ENCODE data around the gene AP1B1.
"Not testable (repeated sequence)": the region's sequence is repeated elsewhere in the genome, so short reads cannot be mapped to it uniquely, and the experiment has no call there.

Gene AP1B1

GRCh38 chr22:29391546-29391945, 3.2 kb upstream of the AP1B1 start:
- Histone ChIP-seq H3K4me3 (no peak overlapping the region), H3K27ac (no peak overlapping the region)

- H3K4me3 ChIP-seq = no peak overlapping the region
- no peak overlapping the region for H3K27ac ChIP-seq
Observed at GRCh38 chr22:29390270-29390669, 1.9 kb upstream of the AP1B1 start.

GRCh38 chr22:29388759-29389090, 355 bp upstream of the AP1B1 start:
- H3K27ac ChIP-seq = peak overlapping the region in 20 of 21 experiments; percentile 16 to 95 (median 84)
- peak overlapping the region; percentile 68 to 87 (median 79) for H3K4me3 ChIP-seq

- H3K4me3 ChIP-seq = no peak overlapping the region
- peak overlapping the region in 8 of 21 experiments; percentile 22 to 91 (median 78) for H3K27ac ChIP-seq
Observed at GRCh38 chr22:29386708-29387107, 1.7 kb downstream of the AP1B1 start.

GRCh38 chr22:29385748-29386147, 2.6 kb downstream of the AP1B1 start:
- Histone ChIP-seq H3K4me3 (no peak overlapping the region), H3K27ac (peak overlapping the region in 12 of 21 experiments; percentile 20 to 91 (median 48))

GRCh38 chr22:29385151-29385704, 3.1 kb downstream of the AP1B1 start:
- H3K27ac ChIP-seq = peak overlapping the region in 9 of 21 experiments; percentile 3 to 67 (median 40)
- H3K4me3 ChIP-seq = no peak overlapping the region

DNA sequence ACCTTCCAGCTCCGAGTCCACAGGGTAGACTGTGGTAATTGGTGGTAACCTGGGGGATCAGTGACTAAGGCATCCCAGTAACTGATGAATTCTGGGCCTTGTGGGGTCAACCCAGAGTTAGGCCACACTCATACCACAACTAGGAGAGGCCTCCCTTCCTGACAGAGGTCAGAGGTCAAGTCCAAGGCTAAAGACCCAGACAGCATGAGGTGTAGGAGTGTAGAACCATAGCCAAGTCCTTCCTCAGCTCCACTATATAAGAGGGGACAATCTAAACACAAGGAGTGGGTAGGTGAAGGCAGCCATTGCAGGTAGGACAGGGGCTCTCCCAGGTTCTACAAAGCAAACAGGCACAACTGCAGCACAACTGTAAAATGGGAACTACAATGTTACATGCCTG, 4.6 kb downstream of the AP1B1 start:
- H3K27ac ChIP-seq = peak overlapping the region in 2 of 21 experiments; percentile 5 to 9
- H3K4me3 ChIP-seq = no peak overlapping the region

GRCh38 chr22:29382580-29383302, 5.6 kb downstream of the AP1B1 start:
- Histone ChIP-seq H3K4me3 (no peak overlapping the region), H3K27ac (peak overlapping the region in 2 of 21 experiments; percentile 11 to 19)

DNA sequence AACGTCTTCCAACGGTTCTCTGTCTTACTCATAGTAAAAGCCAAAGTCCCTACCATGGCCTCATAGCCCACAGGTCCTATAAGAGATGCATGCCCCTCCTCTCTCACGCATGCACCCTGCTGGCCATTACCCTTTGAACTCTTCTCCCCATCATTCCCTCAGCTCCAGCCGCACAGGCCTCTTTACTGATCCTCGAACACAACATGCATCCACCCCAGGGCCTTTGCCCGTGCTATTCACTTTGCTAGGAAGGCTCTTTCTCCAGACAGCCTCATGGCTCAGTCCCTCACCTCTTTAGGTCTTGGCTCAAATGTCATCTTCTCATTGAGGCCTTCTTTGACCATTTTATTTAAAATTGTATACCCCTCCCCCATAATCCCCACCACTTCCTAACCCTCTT, 7.5 kb downstream of the AP1B1 start:
- Histone ChIP-seq H3K4me3 (no peak overlapping the region), H3K27ac (peak overlapping the region in 2 of 21 experiments; percentile 20 to 43)

DNA sequence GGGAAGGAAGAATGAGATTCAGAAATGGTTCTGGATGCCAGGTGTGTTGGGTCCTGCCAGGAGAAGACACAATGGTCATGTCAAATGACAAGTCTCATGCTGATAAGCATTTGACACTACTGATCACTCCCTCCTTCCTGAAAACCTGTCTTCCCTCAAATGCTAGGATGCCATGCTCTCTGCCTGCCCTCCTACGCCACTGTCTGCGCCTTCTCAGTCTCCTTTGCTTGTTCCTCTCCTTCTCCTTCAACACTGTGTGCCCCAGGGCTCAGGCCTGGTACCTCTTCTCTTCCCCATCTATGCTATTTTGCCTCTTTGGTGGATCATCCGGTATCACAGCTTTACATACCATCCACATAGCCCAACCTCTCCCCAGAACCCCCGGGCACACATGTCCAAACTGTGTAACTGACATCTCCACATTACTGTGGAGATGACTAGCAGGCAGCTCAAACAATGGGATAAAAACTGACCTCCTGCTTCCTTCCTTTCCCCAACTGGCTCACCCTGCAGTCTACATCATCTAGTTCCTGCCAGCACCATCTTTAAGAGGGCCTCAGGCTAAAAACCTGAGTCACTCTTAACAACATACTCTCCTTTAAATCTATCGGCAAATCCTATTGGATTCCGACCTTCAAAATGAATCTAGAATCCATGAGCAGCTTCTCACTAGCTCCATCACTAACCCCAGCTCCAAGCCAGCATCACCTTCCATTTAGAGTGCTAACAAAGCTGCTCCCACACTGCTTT, 8.2 kb downstream of the AP1B1 start:
- Histone ChIP-seq H3K27ac (peak overlapping the region in 8 of 21 experiments; percentile 6 to 49 (median 34)), H3K4me3 (no peak overlapping the region)

- Histone ChIP-seq H3K27ac (peak overlapping the region in 1 of 21 experiments; percentile 40), H3K4me3 (no peak overlapping the region)
Observed at GRCh38 chr22:29379258-29379657, 9.1 kb downstream of the AP1B1 start.

DNA sequence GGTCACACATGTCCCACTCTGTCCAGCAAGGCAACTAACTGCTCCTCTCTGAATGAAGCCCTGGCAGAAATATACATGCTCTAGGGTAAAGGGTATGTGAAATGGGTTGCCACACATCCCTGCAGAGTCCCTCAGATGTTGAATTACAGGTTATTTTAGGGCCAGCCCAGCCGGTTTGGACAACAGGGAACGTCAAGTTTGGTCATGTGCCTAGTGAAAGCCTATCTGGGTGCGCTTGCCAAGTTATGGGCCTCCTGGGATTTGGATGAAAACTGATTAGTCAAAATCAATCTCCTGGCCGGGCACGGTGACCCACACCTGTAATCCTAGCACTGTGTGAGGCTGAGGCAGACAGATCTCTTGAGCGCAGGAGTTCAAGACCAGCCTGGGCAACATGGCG, 10.4 kb downstream of the AP1B1 start:
- Histone ChIP-seq H3K4me3 (no peak overlapping the region), H3K27ac (peak overlapping the region in 16 of 21 experiments; percentile 1 to 76 (median 66))

DNA sequence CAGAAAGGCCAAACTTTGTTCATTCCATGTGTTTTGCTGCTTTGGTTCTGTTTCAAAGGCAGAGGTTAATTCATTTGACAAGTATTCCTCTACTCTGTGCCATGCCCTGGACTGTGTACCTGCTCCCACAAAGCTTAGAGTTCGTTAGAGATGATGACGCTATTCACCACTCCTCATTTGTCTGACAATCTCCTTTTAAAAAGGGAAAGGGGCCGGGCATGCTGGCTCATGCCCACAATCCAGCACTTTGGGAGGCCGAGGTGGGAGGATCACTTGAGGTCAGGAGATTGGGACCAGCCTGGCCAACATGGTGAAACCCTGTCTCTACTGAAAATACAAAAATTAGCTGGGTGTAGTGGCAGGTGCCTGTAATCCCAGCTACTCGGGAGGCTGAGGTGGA, 11.7 kb downstream of the AP1B1 start:
- not testable (repeated sequence) for H3K4me3 ChIP-seq
- peak overlapping the region in 12 of 21 experiments; percentile 2 to 74 (median 54) for H3K27ac ChIP-seq

DNA sequence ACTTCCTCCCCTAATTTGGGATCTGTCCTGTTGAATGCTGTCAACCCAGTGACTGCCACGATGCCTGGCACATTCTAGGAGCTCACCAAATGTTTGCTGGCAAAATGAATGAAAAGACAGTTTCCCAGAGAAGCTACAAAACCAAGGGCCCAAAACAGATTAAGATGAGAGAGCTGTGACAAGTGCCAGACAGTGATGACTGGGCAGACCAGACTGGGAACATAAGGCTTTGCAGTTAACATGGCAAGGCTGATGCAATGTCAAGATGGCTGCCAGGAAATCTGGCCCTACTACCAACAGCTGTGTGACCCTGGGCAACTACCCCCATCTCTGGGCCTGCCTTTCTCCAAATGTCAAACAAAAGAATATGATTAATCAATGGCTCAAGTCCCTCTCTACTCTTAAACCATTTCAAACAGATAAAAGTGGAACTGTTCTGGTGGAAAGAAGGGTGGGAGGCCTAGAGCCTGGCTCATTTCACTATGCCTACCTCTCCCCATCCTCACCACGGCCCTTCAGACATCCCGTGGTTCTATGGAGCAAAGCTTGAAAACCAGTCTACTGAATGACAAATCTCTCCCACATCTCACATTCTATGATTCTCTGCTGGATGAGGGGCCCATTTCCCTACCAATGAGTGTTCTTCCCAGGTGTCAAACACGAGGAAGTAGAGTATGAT, 12.8 kb downstream of the AP1B1 start:
- Histone ChIP-seq H3K4me3 (no peak overlapping the region), H3K27ac (peak overlapping the region in 13 of 21 experiments; percentile 5 to 74 (median 51))

GRCh38 chr22:29374806-29375205, 13.6 kb downstream of the AP1B1 start:
- H3K4me3 ChIP-seq = not testable (repeated sequence)
- peak overlapping the region in 1 of 21 experiments; percentile 12 for H3K27ac ChIP-seq

DNA sequence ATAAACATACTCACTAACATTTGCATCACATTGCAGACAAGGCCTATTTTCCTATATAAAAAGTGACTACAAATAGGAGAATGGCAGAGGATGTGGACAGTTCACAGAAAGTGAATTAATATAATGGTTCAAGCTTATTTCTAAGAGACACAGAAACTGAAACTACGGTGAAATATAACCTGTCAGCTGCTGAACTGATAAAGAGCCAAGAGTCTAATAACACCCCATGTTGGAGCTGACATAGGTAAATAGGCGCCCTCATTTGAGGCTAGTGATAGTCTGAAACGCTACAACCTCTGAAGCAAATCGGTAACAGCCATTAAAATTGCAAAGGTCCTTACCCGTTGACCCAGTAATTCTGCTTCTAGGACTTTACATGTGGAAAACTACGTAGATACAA, 14.0 kb downstream of the AP1B1 start:
- peak overlapping the region in 1 of 21 experiments; percentile 12 for H3K27ac ChIP-seq
- no peak overlapping the region for H3K4me3 ChIP-seq

DNA sequence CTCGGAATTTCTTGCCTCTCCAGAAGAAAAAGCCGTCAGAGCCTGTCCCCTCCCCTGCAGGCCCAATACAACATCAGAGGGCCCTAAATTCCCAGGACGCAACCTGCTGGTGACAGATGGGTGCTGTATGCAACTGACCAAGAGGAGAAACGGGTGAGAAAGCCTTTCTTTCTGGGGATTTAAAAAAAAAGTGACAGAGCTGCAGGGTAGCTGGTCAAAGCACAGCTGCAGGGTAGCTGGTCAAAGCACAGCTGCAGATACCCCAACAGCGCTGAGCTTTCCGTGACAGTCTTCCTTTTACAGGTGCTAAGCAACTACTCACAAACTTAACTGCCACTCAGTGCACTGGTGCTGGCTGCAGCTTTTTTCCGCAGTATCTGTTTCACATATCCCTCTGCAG, 17.8 kb downstream of the AP1B1 start:
- H3K27ac ChIP-seq = peak overlapping the region in 2 of 21 experiments; percentile 26 to 60
- no peak overlapping the region for H3K4me3 ChIP-seq

DNA sequence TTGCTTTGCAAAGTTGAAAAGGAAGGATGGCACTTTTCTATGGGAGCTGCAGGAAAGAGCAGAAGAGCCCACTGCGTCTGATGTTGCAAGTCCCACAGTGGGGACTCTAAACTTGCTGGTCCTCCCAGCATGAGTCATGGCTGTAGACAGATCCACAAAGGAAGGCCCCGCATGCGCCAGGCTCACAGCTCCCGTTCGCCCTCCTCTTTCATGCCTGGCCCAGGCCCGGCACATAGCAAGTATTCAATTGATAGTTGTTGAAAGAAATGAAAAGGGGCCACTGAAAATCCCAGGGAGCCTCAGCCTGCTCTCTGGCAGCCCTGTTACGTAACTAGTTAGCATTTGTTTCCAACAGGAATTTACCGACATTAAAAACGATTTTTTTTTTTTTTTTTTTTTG, 18.9 kb downstream of the AP1B1 start:
- H3K27ac ChIP-seq = peak overlapping the region in 13 of 21 experiments; percentile 14 to 65 (median 39)
- H3K4me3 ChIP-seq = no peak overlapping the region

GRCh38 chr22:29359469-29359868, 28.9 kb downstream of the AP1B1 start:
- Histone ChIP-seq H3K4me3 (no peak overlapping the region), H3K27ac (peak overlapping the region in 1 of 21 experiments; percentile 2)

Measured in skin epidermis (tissue), 12 donors.